Measurements from ENCODE around the gene DCDC1.
"Not testable (repeated sequence)": the region's sequence is repeated elsewhere in the genome, so short reads cannot be mapped to it uniquely, and the experiment has no call there.

DNA sequence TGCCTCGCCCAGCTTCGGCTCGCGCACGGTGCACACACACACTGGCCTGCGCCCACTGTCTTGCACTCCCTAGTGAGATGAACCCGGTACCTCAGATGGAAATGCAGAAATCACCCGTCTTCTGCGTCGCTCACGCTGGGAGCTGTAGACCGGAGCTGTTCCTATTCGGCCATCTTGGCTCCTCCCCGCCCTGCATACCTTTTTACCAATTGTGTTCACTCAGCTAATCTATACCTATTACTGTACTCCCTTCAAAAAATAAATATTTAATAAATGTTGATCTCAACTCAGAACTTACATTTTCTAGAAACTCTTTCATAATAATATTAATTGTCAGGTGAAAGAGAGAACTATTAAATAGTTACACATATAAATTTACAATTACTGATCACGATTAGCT, 48.0 kb downstream of the DCDC1 start:
- TF ChIP-seq CTCF (conservative IDR thresholded peaks at IDR 0.05); ZFX (IDR thresholded peaks at IDR 0.05): not testable (repeated sequence)

All from C4-2B (cell line).